ENCODE data around the gene RBPMS2.

RBPMS2 gene

GRCh38 chr15:64774629-64775493 lies 528 bp downstream of the RBPMS2 start:
- TF ChIP-seq, protein P1, sequence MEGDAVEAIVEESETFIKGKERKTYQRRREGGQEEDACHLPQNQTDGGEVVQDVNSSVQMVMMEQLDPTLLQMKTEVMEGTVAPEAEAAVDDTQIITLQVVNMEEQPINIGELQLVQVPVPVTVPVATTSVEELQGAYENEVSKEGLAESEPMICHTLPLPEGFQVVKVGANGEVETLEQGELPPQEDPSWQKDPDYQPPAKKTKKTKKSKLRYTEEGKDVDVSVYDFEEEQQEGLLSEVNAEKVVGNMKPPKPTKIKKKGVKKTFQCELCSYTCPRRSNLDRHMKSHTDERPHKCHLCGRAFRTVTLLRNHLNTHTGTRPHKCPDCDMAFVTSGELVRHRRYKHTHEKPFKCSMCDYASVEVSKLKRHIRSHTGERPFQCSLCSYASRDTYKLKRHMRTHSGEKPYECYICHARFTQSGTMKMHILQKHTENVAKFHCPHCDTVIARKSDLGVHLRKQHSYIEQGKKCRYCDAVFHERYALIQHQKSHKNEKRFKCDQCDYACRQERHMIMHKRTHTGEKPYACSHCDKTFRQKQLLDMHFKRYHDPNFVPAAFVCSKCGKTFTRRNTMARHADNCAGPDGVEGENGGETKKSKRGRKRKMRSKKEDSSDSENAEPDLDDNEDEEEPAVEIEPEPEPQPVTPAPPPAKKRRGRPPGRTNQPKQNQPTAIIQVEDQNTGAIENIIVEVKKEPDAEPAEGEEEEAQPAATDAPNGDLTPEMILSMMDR (IDR thresholded peaks at IDR 0.05; ENCODE audit: control insufficient read depth, insufficient read depth, low read depth, low read length, missing control alignments): no peak
- peak overlapping the region; percentile 37 for H3K4me3 ChIP-seq (ENCODE audit: control insufficient read depth, low read depth, low read length)
- DNase-seq (ENCODE audit: low read depth): no peak

DNA sequence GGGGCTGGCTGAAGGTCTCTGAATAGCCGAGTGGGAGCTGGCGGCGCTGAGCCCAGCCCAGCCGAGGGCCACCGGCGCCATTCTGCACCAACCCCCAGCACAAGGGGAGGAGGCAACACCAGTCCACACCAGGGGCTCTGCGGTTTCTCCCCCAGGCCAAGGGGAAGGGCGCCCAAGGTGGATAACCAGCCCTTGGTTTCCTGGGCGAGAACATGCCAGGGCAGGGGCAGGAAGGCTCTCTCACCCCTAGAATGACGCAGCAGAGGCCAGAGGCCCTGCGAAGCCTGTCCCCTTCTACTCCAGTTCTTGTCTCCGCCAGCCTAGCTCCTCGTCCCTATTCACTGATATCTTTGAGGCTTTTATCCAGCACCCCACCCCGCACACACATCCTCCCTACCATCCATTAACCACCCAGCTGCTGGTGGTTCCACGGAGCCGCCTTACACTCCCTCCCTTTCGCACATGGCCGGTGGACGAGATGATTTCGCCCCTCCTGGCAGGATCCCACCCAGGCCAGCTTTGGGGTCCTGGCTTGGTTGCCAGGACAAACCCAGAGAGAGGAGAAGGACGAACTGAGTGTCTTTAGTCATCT lies 1.3 kb downstream of the RBPMS2 start:
- no peak overlapping the region for H3K4me3 ChIP-seq (ENCODE audit: control insufficient read depth, low read depth, low read length)
- TF ChIP-seq, protein P1 (IDR thresholded peaks at IDR 0.05; ENCODE audit: control insufficient read depth, insufficient read depth, low read depth, low read length, missing control alignments): no peak
- no peak for DNase-seq (ENCODE audit: low read depth)

DNA sequence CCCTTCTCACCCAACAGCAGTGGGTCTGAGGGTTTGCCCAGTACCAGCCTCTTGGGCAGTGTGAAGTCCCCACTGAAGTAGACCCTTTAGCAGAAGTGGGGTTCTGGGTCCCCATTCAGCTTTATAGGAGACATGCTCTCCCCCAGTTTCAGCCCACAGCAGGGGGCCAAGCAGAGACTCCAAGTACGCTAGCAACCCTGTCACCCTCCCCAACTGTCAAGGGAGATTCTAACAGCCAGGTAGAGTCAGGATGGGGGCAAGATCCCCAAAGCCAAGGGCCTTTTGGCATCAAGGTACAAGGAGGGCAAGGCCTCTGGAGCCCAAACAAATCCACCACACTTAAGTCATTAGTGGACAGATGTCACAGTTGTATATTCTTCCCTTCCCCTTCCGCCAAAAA lies 1.8 kb downstream of the RBPMS2 start:
- H3K4me3 ChIP-seq (ENCODE audit: control insufficient read depth, low read depth, low read length): no peak overlapping the region
- no peak for DNase-seq (ENCODE audit: low read depth)
- TF ChIP-seq, protein P1 (IDR thresholded peaks at IDR 0.05; ENCODE audit: control insufficient read depth, insufficient read depth, low read depth, low read length, missing control alignments): no peak

DNA sequence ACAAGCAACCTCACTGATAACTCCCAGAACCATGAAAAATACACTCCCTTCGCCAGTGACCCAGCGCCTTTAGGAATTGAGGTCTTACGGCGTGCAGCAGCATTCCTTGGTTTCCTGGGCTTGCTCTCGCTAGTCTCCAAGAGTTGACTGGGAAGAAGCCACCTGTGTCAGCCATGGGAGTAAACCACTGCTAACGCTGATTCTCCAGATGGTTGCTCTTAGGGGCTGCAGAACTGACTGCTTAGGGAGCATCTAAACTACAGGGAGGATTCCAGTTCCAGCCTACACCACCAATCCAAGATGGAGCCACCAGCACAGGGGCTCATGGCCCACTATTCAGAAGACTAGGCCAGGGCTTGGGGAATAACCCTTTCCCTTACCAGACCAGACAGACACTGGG lies 2.4 kb downstream of the RBPMS2 start:
- TF ChIP-seq, protein P1 (IDR thresholded peaks at IDR 0.05; ENCODE audit: control insufficient read depth, insufficient read depth, low read depth, low read length, missing control alignments): no peak
- no peak for DNase-seq (ENCODE audit: low read depth)
- no peak overlapping the region for H3K4me3 ChIP-seq (ENCODE audit: control insufficient read depth, low read depth, low read length)

DNA sequence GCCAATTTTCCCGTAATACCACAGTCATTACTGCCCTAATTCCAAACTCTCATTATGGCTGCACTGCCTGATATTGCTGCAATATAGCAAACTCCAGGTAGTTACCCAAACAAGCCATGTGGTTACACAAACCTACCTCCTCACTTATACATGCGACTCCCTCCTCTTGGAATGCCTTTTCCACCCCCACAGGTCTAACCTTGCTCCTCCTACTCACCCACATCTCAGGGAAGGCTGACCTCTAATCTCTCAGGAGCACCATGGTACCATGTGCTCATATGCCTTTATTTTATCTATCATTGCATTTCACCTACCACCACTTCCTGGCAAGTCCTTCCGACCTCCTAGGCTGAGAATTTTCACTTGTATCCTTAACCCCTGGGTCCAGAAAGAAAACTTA lies 2.9 kb downstream of the RBPMS2 start:
- TF ChIP-seq, protein P1 (IDR thresholded peaks at IDR 0.05; ENCODE audit: control insufficient read depth, insufficient read depth, low read depth, low read length, missing control alignments): no peak
- H3K4me3 ChIP-seq (ENCODE audit: control insufficient read depth, low read depth, low read length): no peak overlapping the region
- no peak for DNase-seq (ENCODE audit: low read depth)

- DNase-seq (ENCODE audit: low read depth): no peak
- no peak overlapping the region for H3K4me3 ChIP-seq (ENCODE audit: control insufficient read depth, low read depth, low read length)
- TF ChIP-seq, protein P1 (IDR thresholded peaks at IDR 0.05; ENCODE audit: control insufficient read depth, insufficient read depth, low read depth, low read length, missing control alignments): no peak
Measured at GRCh38 chr15:64770626-64771025, 4.8 kb downstream of the RBPMS2 start.

Data from AG09309 (cell line).